DMS79 (cell line): ENCODE results near the gene PTPRR.

ENCODE experiments used
- DNase-seq: peaks from one replicate; lab custom pipeline; 2025; lab: John Stamatoyannopoulos, UW

PTPRR gene

DNA sequence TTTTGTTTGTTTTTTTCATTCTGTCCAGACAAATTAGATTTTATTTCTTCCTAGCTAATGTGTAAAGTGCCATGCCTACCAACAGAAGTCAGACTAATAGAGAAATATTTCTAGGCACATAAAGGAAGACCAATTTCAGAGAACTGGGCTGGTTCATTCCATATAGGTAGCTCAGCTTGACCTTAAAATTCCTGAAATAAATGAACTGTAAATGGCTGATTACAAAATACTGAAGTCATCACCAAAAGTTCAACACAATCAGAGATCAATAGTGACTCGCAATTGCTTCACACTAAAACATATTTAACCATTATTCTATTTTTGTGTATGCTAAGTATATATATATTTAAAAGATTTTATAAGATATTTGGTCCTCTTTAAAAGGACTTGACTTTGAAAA, 317.5 kb downstream of the PTPRR start:
- no peak for DNase-seq

DNA sequence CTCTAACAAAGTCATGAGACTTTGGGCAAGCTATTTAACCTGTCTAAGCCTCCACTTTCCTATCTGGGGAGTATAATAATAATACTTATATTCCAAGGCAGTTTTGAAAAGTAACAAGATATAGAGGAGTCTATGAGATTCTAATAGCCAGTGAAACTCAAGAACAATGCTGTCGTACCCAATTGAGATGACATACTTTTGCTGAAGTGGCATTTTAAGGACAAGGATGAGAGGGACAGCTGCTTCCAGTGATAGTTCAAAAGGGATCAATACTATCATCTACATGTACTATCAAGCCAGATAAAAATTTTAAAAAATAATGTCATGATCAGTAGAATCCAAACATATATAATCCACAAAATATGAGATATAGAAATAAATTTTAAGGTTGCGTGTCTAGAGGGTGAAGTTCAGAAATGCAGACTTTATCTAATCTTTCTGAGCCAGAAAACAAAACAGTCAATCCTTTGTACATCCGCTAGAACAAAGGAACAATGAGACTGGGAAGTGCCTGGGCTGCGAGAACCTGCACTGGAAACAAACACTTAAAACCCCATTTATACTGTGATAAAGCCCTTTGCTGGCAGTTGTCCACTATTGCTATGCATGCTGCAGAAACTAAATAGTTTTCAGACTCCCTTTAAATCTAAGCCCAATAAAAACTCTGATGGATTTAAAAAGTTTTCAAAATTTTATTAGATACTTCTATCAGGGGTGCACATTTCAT, 321.9 kb downstream of the PTPRR start:
- DNase-seq = no peak

DNA sequence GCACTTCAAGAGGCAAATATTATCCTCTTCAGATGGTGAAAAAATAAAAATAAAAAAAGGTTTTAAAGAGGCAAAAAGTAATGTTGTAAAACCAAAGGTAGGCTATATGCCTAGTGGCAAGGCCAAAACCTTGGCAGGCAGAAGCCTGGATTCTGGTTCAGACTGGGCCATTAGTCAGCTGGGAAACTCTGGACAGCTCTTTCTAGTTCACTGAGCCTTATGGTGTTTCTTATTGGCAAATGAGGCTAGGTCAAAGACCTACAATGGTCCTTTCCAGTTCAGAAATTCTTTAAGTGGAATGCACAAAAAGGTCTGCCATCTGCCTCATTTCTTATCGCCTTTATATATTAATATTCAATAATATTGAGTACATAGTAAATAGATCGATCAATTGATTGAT, 327.9 kb downstream of the PTPRR start:
- DNase-seq = no peak

DNA sequence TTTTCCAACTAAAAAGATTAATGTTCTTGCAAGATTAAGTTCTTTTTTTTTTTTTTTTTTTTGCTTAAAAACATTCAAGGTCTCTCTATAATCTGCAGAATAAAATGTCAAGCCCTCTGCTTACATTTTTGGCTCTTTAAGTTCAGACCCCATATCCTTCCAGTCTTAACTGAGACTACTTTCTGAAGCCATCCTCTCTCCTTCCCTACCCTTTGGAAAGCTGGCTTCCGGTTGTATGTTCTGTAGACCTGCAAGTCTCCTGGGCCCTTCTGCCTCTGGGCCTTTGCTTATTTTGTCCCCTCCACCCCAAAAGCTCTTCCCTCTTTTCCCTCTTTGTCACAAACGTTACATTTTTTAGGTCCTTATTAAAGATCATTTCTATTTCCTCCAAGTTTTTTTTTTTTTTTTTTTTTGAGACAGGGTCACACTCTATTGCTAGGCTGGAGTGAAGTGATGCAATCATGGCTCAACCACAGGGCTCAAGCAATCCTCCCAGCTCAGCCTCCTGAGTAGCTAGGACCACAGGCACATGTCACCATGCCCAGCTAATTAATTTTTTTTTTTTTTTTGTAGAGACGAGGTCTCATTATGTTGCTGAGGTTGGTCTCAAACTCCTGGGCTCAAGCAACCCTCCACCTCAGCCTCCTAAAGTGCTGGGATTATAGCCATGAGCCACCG, 329.9 kb downstream of the PTPRR start:
- no peak for DNase-seq

DNA sequence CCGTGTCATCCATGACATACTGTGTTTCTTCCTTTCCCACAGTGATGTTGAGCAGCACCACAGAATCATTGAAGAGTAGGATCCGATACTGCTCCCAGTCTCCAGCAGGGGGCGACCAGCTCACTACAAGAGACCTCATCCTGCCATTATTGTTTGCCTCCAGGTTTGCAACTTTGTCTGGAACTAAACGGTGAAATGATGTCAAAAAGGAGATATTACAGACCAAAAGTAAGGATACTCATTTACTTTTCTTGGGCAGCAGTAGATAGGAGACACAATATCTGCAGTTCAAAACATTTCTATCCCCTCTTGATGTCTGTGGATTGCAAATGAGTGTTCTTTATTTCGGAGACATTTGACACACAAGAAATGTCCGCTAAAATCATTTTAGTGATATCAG, 330.5 kb downstream of the PTPRR start:
- DNase-seq = no peak
